Measurements from ENCODE around the gene C8A.

DNA sequence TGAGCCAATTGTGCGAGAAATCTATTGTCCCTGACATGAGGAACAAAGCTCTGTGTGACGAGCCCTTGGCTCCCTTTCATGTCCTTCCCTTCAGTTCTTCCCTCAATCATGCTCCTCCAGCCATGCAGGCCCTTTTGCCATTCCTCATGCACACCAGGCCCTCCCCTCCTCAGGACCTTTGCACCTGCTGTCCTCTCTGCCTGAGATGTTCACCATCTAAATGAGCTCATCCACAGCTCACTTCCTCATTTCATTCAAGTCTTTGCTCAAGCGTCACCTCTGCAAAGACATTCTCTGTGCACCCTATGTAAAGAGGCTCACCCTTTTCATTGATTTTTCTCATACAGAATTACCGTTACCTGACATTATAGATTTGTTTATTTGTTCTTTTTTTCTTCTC, 67.5 kb downstream of the C8A start:
- TF ChIP-seq EZH2 (IDR thresholded peaks at IDR 0.05; ENCODE audit: insufficient read depth, poor library complexity, severe bottlenecking) = no peak
- TF ChIP-seq EZH2phosphoT487 (IDR thresholded peaks at IDR 0.05; ENCODE audit: insufficient read depth, low read depth) = no peak
